A673 (cell line): Measurements from ENCODE around the gene BSPRY. TPM values are rescaled to one million over a fixed set of nuclear protein-coding genes. Genes with fewer than 3 reads are reported as not detected.

Source experiments
- BruUV-seq: library from RNA; stranded (reverse); fragments of 400-500 nt; replicated peaks from 2 replicates; lab custom pipeline; 2021; lab: Mats Ljungman, UMichigan
- CTCF ChIA-PET: fragments of 300-600 bp; sonication (Branson Sonifier 250); formaldehyde crosslinking; loops from one replicate; lab custom pipeline; 2022; ENCODE audit warnings: antibody characterized with exemption; lab: Charles Lee
- POLR2A ChIA-PET: fragments of 300-600 bp; sonication (Branson Sonifier 250); formaldehyde crosslinking; loops from one replicate; lab custom pipeline; 2022; ENCODE audit warnings: antibody characterized with exemption; ENCODE audit not compliant: low non-redundant PET; lab: Charles Lee
- DNase-seq: peaks from one replicate; pipeline ENCODE4 v3.0.0-alpha.2; 2015; ENCODE audit warnings: low spot score
- H3K27ac ChIP-seq: fragments of 200-600 bp; sonication (generic); 2 replicates; pipeline ENCODE4 v1.5.1; 2016; ENCODE audit warnings: mixed run types, low read depth, mild to moderate bottlenecking, mixed read lengths, antibody characterized with exemption, low read length; ENCODE audit not compliant: poor library complexity, severe bottlenecking
- H3K27me3 ChIP-seq: fragments of 200-600 bp; sonication (generic); replicated peaks from 2 replicates; pipeline ENCODE4 v1.6.1; 2017; ENCODE audit warnings: mixed run types, low read depth, mild to moderate bottlenecking, mixed read lengths, antibody characterized with exemption, low read length; ENCODE audit not compliant: insufficient read depth, poor library complexity
- H3K36me3 ChIP-seq: fragments of 200-600 bp; sonication (generic); 2 replicates; pipeline ENCODE4 v1.6.1; 2016; ENCODE audit warnings: mixed run types, mild to moderate bottlenecking, mixed read lengths, antibody characterized with exemption, low read length; ENCODE audit not compliant: insufficient read depth, poor library complexity, severe bottlenecking
- H3K4me1 ChIP-seq: fragments of 200-600 bp; sonication (generic); 2 replicates; pipeline ENCODE4 v1.6.1; 2017; ENCODE audit warnings: mixed run types, mild to moderate bottlenecking, mixed read lengths, antibody characterized with exemption, low read length; ENCODE audit not compliant: insufficient read depth, poor library complexity, severe bottlenecking
- H3K4me3 ChIP-seq: fragments of 200-600 bp; sonication (generic); 2 replicates; pipeline ENCODE4 v1.5.1; 2016; ENCODE audit warnings: low read depth, mixed run types, mild to moderate bottlenecking, mixed read lengths, low read length; ENCODE audit not compliant: poor library complexity, severe bottlenecking
- H3K9me3 ChIP-seq: fragments of 200-600 bp; sonication (generic); 2 replicates; pipeline ENCODE4 v1.6.1; 2016; ENCODE audit warnings: mixed run types, low read depth, mild to moderate bottlenecking, mixed read lengths, antibody characterized with exemption, low read length; ENCODE audit not compliant: poor library complexity, severe bottlenecking
- CTCF ChIP-seq: fragments of 300-800, 200-600 bp; sonication (generic); conservative IDR thresholded peaks from 2 replicates; pipeline ENCODE4 v1.5.1; 2017; ENCODE audit warnings: low read depth, mild to moderate bottlenecking, antibody characterized with exemption, low read length, moderate library complexity, mixed read lengths
- EZH2 ChIP-seq: fragments of 200-600 bp; sonication (generic); IDR thresholded peaks from 2 replicates; pipeline ENCODE4 v1.6.1; 2017; ENCODE audit warnings: borderline replicate concordance, low read depth, mild to moderate bottlenecking, mixed read lengths, antibody characterized with exemption, low read length; ENCODE audit not compliant: poor library complexity, severe bottlenecking
- intact Hi-C: fragments of 100-400 bp; cut with micrococcal nuclease; formaldehyde crosslinking; loops from one replicate; pipeline ENCODE4 v1.10.0; 2022; ENCODE audit not compliant: unreplicated experiment
- total RNA-seq: library from RNA; stranded (reverse); gene quantifications from 2 replicates; pipeline ENCODE4 v1.2.3, GENCODE V29; 2021

BSPRY gene
- total RNA-seq, 1 experiment from 2014 or later: not detected

- Histone ChIP-seq H3K9me3 (no peaks in the 10 kb centered on the region), H3K27me3 (no peaks in the 10 kb centered on the region), H3K27ac (no peak overlapping the region), H3K36me3 (peaks cover 4% of the 10 kb centered on the region), H3K4me1 (no peaks in the 10 kb centered on the region), H3K4me3 (no peak overlapping the region)
- DNase-seq: no peak
- POLR2A ChIA-PET: no interaction called here
- BruUV-seq: no TSS peak
- no peak for TF ChIP-seq EZH2
- TF ChIP-seq CTCF: no peak
- intact Hi-C loops: no loop called here
- CTCF ChIA-PET: no interaction called here
These were observed 43.9 kb downstream of the BSPRY start for GRCh38 chr9:113393281-113393680.

- TF ChIP-seq EZH2 (no peak), CTCF (no peak)
- POLR2A ChIA-PET: no interaction called here
- H3K36me3 ChIP-seq: peaks cover 4% of the 10 kb centered on the region
- H3K9me3 ChIP-seq: no peaks in the 10 kb centered on the region
- no peak overlapping the region for H3K27ac ChIP-seq
- CTCF ChIA-PET: interaction anchor here (0.7 kb wide), 1 partner anchor 84 kb away, joined by 5 read pairs; no protein-coding TSS in a partner anchor
- DNase-seq: no peak
- no TSS peak for BruUV-seq
- H3K27me3 ChIP-seq: no peaks in the 10 kb centered on the region
- no peaks in the 10 kb centered on the region for H3K4me1 ChIP-seq
- intact Hi-C loops: no loop called here
- no peak overlapping the region for H3K4me3 ChIP-seq
These were observed 45.9 kb downstream of the BSPRY start for GRCh38 chr9:113395000-113395861.

- H3K36me3 ChIP-seq: no peaks in the 10 kb centered on the region
- CTCF ChIA-PET: no interaction called here
- BruUV-seq: no TSS peak
- POLR2A ChIA-PET: no interaction called here
- H3K27ac ChIP-seq: no peak overlapping the region
- no peaks in the 10 kb centered on the region for H3K27me3 ChIP-seq
- H3K4me3 ChIP-seq: no peak overlapping the region
- TF ChIP-seq EZH2 (no peak), CTCF (no peak)
- intact Hi-C loops: no loop called here
- no peak for DNase-seq
- H3K4me1 ChIP-seq: peaks cover 4% of the 10 kb centered on the region
- no peaks in the 10 kb centered on the region for H3K9me3 ChIP-seq
These were observed 47.9 kb downstream of the BSPRY start for GRCh38 chr9:113397203-113397631.
